ENCODE data around the gene LSM8.
"Not testable (repeated sequence)": the region's sequence is repeated elsewhere in the genome, so short reads cannot be mapped to it uniquely, and the experiment has no call there.

LSM8 gene

DNA sequence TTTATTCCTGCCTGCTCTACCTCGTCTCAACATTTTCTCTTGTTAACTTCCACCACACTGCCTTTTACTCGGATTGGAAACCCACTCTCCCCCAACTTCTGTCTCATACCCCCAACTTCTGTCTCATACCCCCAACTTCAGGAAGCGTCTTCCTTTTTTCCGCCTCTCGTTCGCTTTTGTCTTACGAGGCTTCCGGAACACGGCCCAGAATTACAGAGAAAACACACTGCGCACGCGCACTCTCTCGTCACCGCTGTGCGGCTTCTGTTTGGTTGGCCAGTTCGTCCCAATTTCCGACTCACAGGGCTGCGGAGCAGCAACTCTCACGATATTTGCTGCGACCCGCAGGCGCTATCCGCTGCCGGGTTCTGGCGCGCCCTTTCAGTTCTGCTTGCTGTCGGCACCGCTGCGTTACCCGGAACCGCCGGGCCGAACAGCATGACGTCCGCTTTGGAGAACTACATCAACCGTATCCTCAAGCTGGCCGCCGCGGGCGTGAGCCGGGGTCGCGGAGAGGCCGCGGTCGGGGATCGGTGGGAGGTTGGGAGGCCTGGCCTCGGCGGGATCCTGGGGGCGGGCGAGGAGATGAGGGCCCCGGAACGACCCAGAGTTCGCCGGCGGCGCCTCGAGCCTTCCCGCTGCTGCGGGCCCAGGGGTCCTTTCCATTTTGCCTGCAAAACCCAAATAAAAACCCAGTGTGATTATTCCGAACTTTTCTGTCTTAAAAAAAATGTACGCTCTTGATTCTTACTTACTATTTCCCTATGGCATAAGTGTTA is at the start of gene LSM8:
TSS of gene LSM8 (plus strand) at position 379 of the 779 bp plus-strand sequence. CDS start at position 439, 60 bp downstream.
- DNase-seq (ENCODE audit: low read depth, low spot score): peak; percentile 92
- H3K27ac ChIP-seq: peak within 1 kb of the TSS; percentile 69

DNA sequence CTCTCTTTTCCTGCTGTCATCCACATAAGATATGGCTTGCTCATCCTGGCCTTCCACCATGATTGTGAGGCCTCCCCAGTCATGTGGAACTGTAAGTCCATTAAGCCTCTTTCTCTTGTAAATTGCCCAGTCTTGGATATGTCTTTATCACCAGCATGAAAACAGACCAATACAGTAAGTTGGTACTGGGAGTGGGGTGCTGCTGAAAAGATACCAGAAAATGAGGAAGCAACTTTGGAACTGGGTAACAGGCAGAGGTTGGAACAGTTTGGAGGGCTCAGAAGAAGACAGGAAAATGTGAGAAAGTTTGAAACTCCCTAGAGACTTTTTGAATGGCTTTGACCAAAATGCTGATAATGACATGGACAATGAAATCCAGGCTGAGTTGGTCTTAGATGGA is 49.5 kb upstream of the LSM8 start:
- not testable (repeated sequence) for DNase-seq (ENCODE audit: low read depth, low spot score); H3K27ac ChIP-seq

DNA sequence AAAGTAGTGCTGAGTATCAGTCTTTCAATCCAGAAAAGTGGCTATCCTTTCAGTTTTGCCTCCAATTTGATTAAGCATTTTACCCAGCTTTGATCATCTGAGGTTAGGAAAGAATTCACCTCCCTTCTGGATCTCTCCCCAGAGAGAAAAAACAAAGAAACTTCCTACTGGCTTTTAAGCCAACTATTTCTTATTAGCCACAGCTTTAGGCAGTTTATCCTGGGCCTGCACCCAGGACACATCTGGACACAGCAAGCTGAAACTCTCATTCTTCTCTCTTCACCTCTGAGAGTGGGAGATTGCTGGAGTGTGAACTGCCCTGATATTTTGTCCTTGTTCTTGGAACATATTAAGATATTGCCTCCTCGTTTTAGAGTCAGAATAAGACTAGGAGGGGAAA is 43.5 kb upstream of the LSM8 start:
- no peak overlapping the region for H3K27ac ChIP-seq
- no peak for DNase-seq (ENCODE audit: low read depth, low spot score)

DNA sequence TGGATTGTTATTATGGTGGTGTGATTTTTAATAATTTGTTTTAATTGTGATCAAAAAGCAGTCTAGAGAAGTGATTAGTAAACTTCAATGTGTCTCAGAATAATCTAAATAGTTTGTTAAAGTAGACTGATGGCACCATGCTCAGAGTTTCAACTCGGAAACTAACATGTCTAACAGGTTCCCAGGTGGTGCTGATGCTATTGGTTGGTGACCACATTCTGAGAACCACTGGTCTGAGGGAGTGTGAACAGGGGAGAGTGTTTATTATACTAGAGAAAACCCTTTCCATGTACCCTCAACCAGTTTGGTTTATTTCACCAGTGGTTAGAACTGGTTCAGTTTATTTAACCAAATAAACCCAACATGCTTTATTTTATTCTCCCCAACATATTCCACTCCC is 42.0 kb upstream of the LSM8 start:
- no peak for DNase-seq (ENCODE audit: low read depth, low spot score)
- H3K27ac ChIP-seq: no peak overlapping the region

DNA sequence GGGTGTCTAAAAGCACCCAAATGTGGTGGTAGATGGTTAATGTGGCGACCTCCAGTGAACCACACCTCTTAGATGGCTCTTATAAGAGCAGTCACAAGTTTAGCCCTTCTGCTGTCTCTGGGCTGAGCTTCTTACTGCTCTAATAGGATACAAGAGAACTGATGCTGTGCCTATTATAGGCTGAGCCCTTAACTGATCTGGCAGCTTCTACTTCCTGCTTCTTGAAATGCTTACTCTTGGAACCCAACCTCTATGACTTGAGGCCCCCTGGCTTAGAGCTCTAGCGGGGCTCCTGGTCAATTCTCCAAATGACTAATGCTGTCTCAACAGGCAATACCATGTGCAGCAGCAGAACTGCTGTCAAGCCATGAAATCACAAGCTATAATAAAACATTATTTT is 35.0 kb upstream of the LSM8 start:
- H3K27ac ChIP-seq: no peak overlapping the region
- DNase-seq (ENCODE audit: low read depth, low spot score): no peak

DNA sequence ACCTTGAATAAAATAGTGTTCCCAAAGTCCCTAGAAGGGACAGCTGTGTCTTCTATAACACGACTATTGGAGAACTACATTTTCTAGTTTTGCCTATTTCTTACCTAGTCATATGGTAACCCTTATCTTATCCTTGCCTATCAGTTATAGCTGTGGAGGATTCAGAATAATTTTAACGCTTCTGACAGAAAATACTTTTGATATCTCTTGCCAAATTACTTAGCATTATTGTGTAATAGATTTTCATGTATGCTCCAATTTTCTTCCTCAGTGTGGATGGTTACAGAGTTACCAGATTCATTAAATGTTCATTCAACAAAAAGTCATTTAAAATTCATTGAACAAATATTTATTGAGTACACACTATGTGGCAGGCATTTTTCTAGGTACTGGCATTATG is 34.6 kb upstream of the LSM8 start:
- no peak for DNase-seq (ENCODE audit: low read depth, low spot score)
- no peak overlapping the region for H3K27ac ChIP-seq

DNA sequence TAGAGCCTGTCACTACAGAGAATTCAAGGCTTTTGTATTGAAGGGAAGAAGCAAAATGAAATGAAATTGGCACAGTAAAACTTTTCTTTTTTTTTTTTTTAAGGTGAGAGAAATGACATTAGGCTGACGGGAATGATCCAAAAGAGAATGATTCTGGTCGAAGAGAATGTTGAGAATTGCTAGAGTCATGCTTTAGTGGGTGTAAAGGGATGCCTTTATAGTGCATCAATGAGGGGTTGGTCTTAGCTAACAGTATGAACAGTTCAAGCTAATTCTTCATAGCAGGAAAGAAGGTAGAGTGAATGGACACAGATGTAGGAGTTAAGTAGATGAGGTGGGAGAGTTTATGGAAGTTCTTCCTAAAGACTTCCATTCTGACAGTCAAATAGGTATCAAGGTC is 32.3 kb upstream of the LSM8 start:
- DNase-seq (ENCODE audit: low read depth, low spot score): no peak
- no peak overlapping the region for H3K27ac ChIP-seq

DNA sequence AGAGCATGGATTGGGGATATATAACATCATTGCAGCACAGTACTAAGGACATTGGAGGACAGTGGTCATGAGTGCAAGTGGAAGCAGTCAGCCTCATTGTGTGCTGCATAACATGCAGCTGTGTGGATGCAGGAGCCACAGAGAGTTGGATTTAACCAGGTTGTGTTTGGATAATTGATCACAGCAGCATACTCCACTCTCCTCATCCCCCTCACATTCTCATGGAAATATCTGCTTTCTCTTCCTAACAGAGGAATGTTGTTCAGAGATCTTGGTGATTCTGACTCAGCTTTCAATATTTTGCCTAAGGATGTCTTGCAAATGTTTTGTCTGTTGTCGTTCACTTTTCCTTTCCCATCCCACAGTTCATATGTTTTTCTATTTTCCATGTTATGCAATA is 31.8 kb upstream of the LSM8 start:
- no peak for DNase-seq (ENCODE audit: low read depth, low spot score)
- no peak overlapping the region for H3K27ac ChIP-seq

DNA sequence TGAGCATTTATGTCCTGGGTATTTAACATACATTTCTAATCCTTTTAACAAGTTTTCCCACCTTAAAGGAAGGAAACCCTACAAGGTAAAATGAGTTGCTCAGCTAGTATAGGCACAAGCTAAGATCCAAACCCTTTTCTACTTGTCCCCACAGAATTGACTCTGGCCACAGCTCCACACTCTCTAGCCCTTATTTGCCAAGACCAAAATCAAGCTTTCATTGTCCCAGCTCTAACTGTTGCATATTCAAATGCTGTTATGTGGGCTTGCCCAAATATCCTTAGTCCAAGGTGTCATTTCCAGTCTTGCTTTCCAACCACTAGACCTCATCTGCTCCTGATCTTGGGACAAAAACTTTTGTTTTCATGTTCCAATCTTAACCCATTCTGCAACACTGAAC is 31.3 kb upstream of the LSM8 start:
- DNase-seq (ENCODE audit: low read depth, low spot score): no peak
- no peak overlapping the region for H3K27ac ChIP-seq

DNA sequence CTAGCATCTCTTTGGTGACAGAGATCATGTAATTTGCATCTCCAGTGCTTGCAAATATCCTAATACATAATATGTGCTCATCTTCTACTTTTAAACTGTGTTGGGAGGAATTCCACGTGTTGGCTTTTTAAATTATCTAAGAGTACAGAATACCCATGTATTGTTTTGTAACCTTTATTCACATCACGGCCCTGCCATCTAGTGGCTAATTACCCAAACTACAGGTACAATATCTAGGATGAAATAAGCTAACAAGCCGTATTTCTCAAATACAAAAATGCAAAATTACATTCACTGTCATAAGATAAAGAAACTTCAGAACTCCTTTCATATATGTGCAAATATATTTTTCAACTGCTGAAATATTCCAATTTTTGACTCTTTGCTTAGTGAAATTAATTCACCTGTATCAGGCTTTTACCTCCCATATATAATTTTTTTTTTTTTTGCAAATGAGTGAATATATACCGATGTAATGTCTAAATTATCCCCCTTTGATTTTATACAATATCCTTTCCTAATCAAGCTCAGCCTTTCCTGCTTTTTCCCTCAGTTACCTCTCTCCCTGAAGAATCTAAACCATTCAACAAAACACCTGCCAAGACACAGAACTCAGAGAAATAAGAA is 30.3 kb upstream of the LSM8 start:
- DNase-seq (ENCODE audit: low read depth, low spot score): no peak
- no peak overlapping the region for H3K27ac ChIP-seq

DNA sequence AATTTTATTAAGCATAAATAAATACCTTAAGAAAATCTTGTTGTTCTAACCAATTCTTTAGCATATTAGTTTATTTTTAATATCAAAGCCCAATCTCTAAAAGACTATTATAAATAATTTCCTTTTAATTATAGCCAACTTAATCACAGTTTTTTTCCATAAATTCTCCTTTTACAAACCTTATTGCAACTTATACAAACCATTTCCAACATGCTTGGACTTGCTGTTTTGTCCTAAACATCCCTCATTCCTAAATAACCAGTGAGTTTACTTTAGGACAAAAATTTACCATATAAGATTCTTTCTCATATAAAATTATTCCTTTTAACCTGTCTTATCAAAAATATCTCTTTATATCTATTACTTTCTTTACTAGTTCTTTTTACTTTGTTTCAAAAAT is 25.2 kb upstream of the LSM8 start:
- no peak for DNase-seq (ENCODE audit: low read depth, low spot score)
- no peak overlapping the region for H3K27ac ChIP-seq

DNA sequence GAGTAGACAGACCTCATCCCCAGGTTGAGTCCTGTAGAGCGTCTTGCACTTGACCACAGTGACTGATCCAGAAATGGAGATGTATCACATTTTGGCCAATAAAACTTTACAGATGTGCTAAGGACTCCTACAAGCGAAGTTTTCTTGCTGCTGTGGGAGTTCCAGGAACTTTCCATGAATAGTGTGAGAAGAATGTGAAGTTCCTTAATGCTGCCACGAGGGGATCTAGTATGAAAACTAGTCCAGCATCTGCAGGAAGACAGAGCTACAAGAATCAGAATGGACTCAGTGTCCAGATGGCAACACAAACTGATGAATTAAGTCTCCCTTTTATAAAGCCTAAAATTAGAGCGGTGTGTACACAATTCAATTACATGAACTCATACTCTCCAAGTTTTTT is 14.8 kb upstream of the LSM8 start:
- no peak for DNase-seq (ENCODE audit: low read depth, low spot score)

DNA sequence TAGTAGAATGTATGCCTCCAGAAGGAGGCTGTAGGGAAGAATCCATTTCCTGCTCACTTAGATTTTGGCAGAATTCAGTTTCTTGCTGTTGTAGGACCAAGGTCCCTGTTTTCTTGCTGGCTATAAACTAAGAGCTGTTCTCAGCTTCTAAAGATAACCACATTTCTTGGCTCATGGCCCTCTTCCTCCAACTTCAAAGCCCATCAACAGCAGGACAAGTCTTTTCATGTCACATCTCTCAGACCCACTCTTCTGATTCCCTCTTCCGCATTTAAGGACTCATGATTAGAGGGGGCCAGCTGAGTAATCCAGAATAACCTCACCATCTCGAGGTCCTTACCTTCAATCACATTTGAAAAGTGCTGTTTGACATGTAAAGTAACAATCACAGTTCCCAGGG is 8.2 kb upstream of the LSM8 start:
- DNase-seq (ENCODE audit: low read depth, low spot score): no peak
- no peak overlapping the region for H3K27ac ChIP-seq

More for the DNA sequence above, 14.8 kb upstream of the LSM8 start:
- no peak overlapping the region for H3K27ac ChIP-seq

DNA sequence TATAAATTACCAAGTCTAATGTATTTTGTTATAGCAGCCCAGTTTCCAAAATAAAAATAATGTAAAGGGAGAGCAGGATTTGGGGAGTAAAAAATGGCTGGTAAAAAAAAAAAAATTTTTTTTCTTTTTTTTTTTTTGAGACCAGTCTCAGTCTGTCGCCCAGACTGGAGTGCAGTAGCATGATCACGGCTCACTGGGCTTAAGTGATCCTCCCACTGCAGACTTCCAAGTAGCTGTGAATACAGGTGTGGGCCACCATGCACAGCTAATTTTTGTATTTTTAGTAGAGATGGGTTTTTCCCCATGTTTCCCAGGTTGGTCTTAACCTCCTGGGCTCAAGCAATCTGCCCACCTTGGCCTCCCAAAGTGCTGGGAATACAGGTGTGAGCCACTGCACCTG is 4.8 kb upstream of the LSM8 start:
- DNase-seq (ENCODE audit: low read depth, low spot score): no peak
- H3K27ac ChIP-seq: no peak overlapping the region

DNA sequence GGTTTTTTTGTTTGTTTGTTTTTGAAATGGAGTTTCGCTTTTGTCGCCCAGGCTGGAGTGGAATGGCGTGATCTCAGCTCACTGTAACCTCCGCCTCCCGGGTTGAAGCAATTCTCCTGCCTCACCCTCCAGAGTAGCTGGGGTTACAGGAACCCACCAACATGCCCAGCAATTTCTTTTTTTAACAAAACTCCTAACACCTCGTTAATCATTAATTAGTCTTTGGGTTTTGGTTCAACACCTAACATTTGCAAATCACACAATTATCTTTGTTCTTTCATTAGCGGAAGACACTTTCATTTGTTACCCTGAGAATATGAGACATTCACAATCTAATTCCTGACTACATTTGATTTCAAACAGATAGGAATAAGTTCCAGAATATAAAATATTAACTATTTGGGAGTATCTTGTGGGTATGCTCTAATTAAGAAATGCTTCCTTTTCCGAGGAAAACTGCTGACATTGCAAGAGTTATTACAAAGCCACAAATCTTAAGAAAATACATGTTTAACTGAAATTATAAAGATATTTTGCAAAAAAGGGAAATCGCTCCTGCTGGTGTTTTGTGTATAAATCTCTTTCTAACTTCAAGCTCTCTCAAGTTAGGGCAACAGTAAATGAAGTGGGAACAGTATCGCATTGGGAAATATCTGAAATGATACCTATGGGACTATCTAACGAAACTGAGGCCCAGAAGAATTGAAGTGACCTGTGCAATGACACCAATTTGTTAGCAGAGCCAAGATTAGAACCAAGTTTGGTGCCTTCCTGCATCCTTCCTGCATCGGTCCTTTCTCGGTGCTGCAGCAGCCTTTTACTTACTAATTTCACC is 1.2 kb upstream of the LSM8 start:
- peak overlapping the region; percentile 69 for H3K27ac ChIP-seq
- no peak for DNase-seq (ENCODE audit: low read depth, low spot score)

DNA sequence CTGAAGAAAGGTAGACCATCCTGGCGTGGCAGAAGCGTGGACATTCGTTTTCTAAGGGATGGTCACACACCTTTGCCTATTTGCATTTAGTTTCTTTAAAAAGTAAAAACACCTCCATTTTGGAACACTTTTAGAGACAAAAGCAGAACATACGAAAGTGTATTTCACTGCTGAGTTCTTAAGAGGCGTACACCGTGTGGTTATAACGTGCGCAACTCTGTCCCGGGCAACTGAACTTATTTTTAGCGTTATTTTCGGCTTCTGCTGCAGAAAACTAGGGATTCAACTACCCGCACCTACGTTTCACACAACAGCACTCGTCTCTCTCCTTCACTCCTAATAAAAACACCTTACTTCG is 557 bp upstream of the LSM8 start:
- H3K27ac ChIP-seq: peak overlapping the region; percentile 69
- DNase-seq (ENCODE audit: low read depth, low spot score): no peak

DNA sequence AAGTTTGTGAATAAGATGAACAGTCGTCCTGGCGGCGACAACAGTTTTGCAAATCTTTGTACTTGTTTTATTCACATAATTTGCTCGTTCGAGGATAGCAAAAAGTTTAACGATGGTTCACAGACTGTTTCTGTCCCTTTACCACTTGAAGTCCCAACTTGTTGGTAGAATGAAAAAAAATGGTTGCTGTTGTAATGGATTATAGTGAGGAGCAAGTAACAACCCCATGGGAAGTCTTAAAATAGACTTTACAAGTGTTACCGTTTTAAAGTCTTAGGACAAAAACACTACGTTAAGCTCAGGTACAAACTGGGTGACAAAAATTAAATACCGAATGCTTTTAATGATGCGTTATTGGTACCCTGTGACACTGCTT is 589 bp downstream of the LSM8 start:
- DNase-seq (ENCODE audit: low read depth, low spot score): no peak
- H3K27ac ChIP-seq: peak overlapping the region; percentile 69

DNA sequence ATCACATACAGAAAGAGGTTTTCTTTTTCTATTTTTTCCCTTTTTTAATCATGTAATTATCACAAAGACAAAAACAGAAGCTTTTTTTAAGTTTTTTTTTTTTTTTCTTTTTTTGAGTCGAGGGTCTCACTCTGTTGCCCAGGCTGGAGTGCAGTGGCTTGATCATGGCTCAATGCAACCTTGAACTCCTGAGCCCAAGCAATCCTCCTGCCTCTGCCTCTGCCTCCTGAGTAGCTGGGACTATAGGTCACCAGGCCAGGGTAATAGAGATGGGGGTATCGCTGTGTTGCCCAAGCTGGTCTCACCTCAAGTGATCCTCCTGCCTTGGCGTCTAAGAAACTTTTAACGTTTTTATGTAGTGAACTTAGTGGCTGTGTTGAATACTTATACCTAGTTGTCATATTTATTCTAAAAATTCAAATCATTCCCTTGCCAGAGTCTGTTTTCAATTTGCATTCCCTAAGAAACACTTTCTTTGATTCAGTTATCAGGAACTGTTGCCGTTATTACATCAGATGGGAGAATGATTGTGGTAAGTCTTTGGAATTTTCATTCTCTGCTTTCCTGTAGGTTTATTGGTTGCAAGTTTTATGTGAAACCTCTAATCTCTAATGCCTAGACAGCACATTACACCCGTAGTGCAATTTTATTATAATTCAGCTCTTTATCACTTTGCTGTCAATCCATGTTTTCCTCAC is 1.3 kb downstream of the LSM8 start:
- no peak for DNase-seq (ENCODE audit: low read depth, low spot score)
- no peak overlapping the region for H3K27ac ChIP-seq

DNA sequence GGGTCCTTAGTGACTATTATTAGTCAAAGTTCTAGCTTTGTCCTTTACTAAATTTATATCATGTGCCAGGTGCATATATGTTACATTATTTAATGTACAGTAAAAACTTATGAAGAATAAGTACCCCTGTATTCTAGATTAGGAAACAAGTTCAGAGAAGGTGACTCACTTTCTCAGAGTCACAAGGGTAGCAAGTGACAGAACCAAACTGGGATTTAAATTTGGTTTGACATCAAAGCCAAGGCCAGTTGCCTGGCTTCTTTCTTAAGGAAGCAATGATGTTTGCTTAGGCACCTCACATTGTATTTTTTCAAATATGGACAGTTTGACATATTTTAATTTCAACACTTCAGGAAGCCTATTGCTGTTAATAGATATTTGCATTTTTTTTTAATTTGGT is 2.5 kb downstream of the LSM8 start:
- no peak overlapping the region for H3K27ac ChIP-seq
- no peak for DNase-seq (ENCODE audit: low read depth, low spot score)

DNA sequence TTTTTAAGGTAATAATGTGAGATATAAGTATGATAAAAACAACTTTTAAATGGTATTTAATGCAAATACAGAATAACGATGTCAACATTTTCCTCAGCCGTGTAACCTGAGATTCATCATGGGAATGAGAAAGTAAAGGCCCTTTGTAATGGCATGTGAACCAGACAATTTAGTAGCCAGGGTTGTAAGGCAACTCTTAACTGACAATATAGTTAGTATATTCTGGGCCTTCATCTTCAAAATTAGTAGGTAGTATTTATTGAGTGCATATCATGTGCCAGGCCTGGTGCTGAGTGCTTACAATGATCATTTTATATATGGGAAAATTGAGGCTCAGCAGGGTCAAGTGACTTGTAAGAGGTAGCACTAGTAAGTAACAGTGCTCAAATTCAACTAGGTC is 10.6 kb downstream of the LSM8 start:
- H3K27ac ChIP-seq: no peak overlapping the region
- DNase-seq (ENCODE audit: low read depth, low spot score): no peak

All from epithelial cell of prostate (primary cell).